ENCODE data around the gene WDR27.

Gene WDR27

DNA sequence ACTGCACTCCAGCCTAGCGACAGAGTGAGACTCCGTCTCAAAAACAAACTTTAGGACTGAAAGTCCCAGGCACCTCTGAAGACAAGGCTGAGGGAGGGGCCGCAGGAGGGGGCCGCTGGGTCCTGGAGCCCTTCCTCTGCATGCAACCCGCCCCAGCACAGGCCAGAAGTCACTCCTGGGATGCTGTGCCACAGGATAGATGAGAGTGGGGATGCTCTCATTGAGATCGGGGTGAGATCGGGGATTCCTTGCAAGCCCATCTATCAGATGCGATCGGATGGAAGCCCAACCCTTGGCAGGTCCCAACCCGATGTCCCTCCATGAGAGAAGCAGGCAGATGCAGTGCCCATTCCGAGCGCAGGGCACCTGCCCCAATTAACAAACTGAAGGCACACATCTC, 66.5 kb downstream of the WDR27 start:
- no peak overlapping the region for H3K27ac ChIP-seq
- no peak for TF ChIP-seq Cebpa-rat (IDR thresholded peaks at IDR 0.05)
- no peaks in the 10 kb centered on the region for H4K20me1 ChIP-seq
- H3K4me2 ChIP-seq, result no peak overlapping the region
- H3K36me3 ChIP-seq, result peaks cover 15% of the 10 kb centered on the region; the same call in 1 of the 2 replicates
- H3K9me3 ChIP-seq, result no peaks in the 10 kb centered on the region
- H3K9ac ChIP-seq, result no peak overlapping the region
- no peaks in the 10 kb centered on the region for H3K4me1 ChIP-seq
- no peak overlapping the region for H3K4me3 ChIP-seq
- H3K27me3 ChIP-seq, result no peaks in the 10 kb centered on the region

DNA sequence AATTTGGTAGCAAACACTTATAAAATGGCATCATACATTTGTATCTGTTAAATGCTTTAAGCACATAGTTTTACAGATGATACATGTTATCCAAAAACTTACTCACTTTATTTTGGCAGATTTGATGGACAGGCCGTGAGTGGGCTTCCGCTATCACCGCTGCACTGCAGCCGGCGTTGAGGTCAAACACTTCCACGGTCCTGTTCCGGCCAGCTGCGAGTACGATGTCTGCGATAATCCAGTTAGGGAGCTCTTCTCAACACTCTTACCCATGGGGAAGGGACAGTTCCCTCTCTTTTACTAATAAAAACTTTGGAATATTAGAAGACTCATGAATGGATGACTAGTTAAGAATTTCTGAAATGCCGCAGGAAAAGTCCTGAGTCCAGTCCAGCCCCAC, 69.0 kb downstream of the WDR27 start:
- Histone ChIP-seq H3K9ac (no peak overlapping the region), H3K27me3 (no peaks in the 10 kb centered on the region), H4K20me1 (no peaks in the 10 kb centered on the region), H3K9me3 (no peaks in the 10 kb centered on the region), H3K27ac (no peak overlapping the region), H3K4me1 (no peaks in the 10 kb centered on the region), H3K36me3 (peaks cover 15% of the 10 kb centered on the region; the same call in 1 of the 2 replicates), H3K4me2 (no peak overlapping the region), H3K4me3 (no peak overlapping the region)
- no peak for TF ChIP-seq Cebpa-rat (IDR thresholded peaks at IDR 0.05)

DNA sequence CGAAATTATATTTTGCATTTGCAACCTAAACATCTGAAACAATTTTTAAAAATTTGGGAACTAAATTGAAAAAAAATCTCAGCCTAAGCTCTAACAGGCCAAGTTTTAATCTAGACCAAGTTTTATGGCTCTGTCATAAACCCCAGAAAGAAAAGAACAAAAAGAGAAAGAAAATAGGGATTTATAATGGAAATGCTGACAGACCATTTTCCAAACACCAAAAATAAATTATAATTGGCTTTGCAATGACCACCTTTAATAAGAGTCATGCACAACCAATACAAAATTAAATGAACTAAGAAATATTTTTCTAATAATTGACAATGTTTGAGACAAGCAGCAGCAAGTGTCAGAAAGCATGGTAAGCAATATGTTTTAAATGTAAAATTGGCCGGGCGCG, 72.6 kb downstream of the WDR27 start:
- no peaks in the 10 kb centered on the region for H3K9me3 ChIP-seq
- no peak overlapping the region for H3K4me2 ChIP-seq
- H3K27ac ChIP-seq, result no peak overlapping the region
- no peaks in the 10 kb centered on the region for H3K27me3 ChIP-seq
- TF ChIP-seq Cebpa-rat (IDR thresholded peaks at IDR 0.05), result no peak
- no peaks in the 10 kb centered on the region for H4K20me1 ChIP-seq
- H3K9ac ChIP-seq, result no peak overlapping the region
- H3K36me3 ChIP-seq, result peaks cover 36% of the 10 kb centered on the region; the same call in 1 of the 2 replicates
- no peak overlapping the region for H3K4me3 ChIP-seq
- no peaks in the 10 kb centered on the region for H3K4me1 ChIP-seq

- no peaks in the 10 kb centered on the region for H3K9me3 ChIP-seq
- no peaks in the 10 kb centered on the region for H3K27me3 ChIP-seq
- no peak overlapping the region for H3K27ac ChIP-seq
- TF ChIP-seq Cebpa-rat (IDR thresholded peaks at IDR 0.05), result no peak
- no peaks in the 10 kb centered on the region for H3K4me1 ChIP-seq
- no peak overlapping the region for H3K4me2 ChIP-seq
- H3K4me3 ChIP-seq, result no peak overlapping the region
- H4K20me1 ChIP-seq, result no peaks in the 10 kb centered on the region
- peaks cover 35% of the 10 kb centered on the region; the same call in 1 of the 2 replicates for H3K36me3 ChIP-seq
- H3K9ac ChIP-seq, result no peak overlapping the region
Observed at GRCh38 chr6:169627736-169628607, 73.9 kb downstream of the WDR27 start.

GRCh38 chr6:169626649-169627048, 75.2 kb downstream of the WDR27 start:
- Histone ChIP-seq H3K9me3 (no peaks in the 10 kb centered on the region), H3K36me3 (peaks cover 32% of the 10 kb centered on the region; the same call in 1 of the 2 replicates), H3K27ac (no peak overlapping the region), H4K20me1 (no peaks in the 10 kb centered on the region), H3K4me1 (no peaks in the 10 kb centered on the region), H3K9ac (no peak overlapping the region), H3K4me3 (no peak overlapping the region), H3K4me2 (no peak overlapping the region), H3K27me3 (no peaks in the 10 kb centered on the region)
- no peak for TF ChIP-seq Cebpa-rat (IDR thresholded peaks at IDR 0.05)

DNA sequence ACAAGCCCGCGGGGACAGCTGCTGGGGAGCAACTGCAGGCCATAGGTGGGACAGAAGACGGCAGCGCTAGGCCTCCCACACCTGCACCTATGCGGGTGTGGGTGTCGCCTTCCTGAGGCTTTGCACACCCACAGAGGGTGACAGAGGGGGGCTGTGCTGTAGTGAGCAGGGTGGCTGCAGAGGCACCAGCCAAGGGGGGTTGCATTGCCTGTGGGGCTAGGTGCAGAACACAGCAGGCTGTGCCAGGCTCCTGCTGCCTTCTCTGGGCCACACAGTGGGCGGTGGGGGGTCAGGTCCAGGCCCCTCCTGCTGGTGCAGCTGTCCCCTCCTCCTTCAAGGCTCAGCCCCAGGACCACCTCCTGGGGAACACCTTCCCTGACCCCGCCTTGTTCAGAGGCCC, 75.7 kb downstream of the WDR27 start:
- Histone ChIP-seq H3K36me3 (peaks cover 32% of the 10 kb centered on the region; the same call in 1 of the 2 replicates), H4K20me1 (no peaks in the 10 kb centered on the region), H3K9me3 (no peaks in the 10 kb centered on the region), H3K4me1 (no peaks in the 10 kb centered on the region), H3K27me3 (no peaks in the 10 kb centered on the region), H3K27ac (no peak overlapping the region), H3K4me2 (no peak overlapping the region), H3K4me3 (no peak overlapping the region), H3K9ac (no peak overlapping the region)
- no peak for TF ChIP-seq Cebpa-rat (IDR thresholded peaks at IDR 0.05)

GRCh38 chr6:169625376-169625775, 76.5 kb downstream of the WDR27 start:
- no peak overlapping the region for H3K27ac ChIP-seq
- H3K9me3 ChIP-seq, result no peaks in the 10 kb centered on the region
- H4K20me1 ChIP-seq, result no peaks in the 10 kb centered on the region
- H3K9ac ChIP-seq, result no peak overlapping the region
- H3K4me2 ChIP-seq, result no peak overlapping the region
- H3K27me3 ChIP-seq, result no peaks in the 10 kb centered on the region
- no peak overlapping the region for H3K4me3 ChIP-seq
- TF ChIP-seq Cebpa-rat (IDR thresholded peaks at IDR 0.05), result no peak
- H3K36me3 ChIP-seq, result peaks cover 32% of the 10 kb centered on the region; the same call in 1 of the 2 replicates
- H3K4me1 ChIP-seq, result no peaks in the 10 kb centered on the region

GRCh38 chr6:169624785-169625184, 77.0 kb downstream of the WDR27 start:
- Histone ChIP-seq H3K27ac (no peak overlapping the region), H3K36me3 (peaks cover 32% of the 10 kb centered on the region; the same call in 1 of the 2 replicates), H3K4me3 (no peak overlapping the region), H3K4me2 (no peak overlapping the region), H4K20me1 (no peaks in the 10 kb centered on the region), H3K9me3 (no peaks in the 10 kb centered on the region), H3K4me1 (no peaks in the 10 kb centered on the region), H3K9ac (no peak overlapping the region), H3K27me3 (no peaks in the 10 kb centered on the region)
- TF ChIP-seq Cebpa-rat (IDR thresholded peaks at IDR 0.05), result no peak

DNA sequence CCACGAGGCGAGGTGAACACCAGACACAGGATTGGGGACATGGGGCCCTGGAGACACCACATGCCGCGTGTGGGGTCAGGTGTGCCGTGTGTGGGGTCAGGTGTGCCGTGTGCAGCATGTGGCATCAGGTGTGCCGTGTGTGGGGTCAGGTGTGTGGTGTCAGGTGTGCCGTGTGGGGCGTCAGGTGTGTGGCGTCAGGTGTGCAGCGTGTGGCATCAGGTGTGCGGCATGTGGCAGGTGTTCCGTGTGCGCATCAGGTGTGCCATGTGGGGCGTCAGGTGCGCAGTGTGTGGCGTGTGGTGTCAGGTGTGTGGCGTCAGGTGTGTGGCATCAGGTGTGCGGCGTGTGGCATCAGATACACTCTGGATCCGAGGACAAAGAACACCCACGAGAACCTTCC, 77.9 kb downstream of the WDR27 start:
- Histone ChIP-seq H3K36me3 (peaks cover 32% of the 10 kb centered on the region; the same call in 1 of the 2 replicates), H3K4me1 (no peaks in the 10 kb centered on the region), H3K27me3 (no peaks in the 10 kb centered on the region), H3K9me3 (no peaks in the 10 kb centered on the region), H3K9ac (no peak overlapping the region), H3K4me2 (no peak overlapping the region), H3K27ac (no peak overlapping the region), H4K20me1 (no peaks in the 10 kb centered on the region), H3K4me3 (no peak overlapping the region)
- no peak for TF ChIP-seq Cebpa-rat (IDR thresholded peaks at IDR 0.05)

GRCh38 chr6:169623343-169623742, 78.5 kb downstream of the WDR27 start:
- no peak for TF ChIP-seq Cebpa-rat (IDR thresholded peaks at IDR 0.05)
- no peak overlapping the region for H3K27ac ChIP-seq
- H3K9ac ChIP-seq, result no peak overlapping the region
- no peaks in the 10 kb centered on the region for H3K9me3 ChIP-seq
- H3K36me3 ChIP-seq, result peaks cover 32% of the 10 kb centered on the region; the same call in 1 of the 2 replicates
- no peaks in the 10 kb centered on the region for H3K27me3 ChIP-seq
- H3K4me3 ChIP-seq, result no peak overlapping the region
- H3K4me2 ChIP-seq, result no peak overlapping the region
- no peaks in the 10 kb centered on the region for H4K20me1 ChIP-seq
- no peaks in the 10 kb centered on the region for H3K4me1 ChIP-seq

Data from BLaER1 (cell line).